SK-N-SH (cell line): ENCODE data around the gene FPR1. TPM values are rescaled to one million over a fixed set of nuclear protein-coding genes. Genes with fewer than 3 reads are reported as not detected.

Experiments used
- CTCF ChIA-PET: fragments of 300-600, 350-600 bp; formaldehyde crosslinking; extraction: SDS; loops from one replicate; lab custom pipeline; 2021; lab: Yijun Ruan, JAX
- POLR2A ChIA-PET: fragments of 350-600 bp; sonication (Branson Sonifier 250); formaldehyde crosslinking; extraction: SDS; loops from one replicate; lab custom pipeline; 2020; ENCODE audit warnings: antibody characterized with exemption, inconsistent platforms; lab: Yijun Ruan, JAX
- DNase-seq: peaks from one replicate; pipeline ENCODE4 v3.0.0; 2012
- H2AFZ ChIP-seq: fragments of 200-600 bp; sonication (generic); 2 replicates; pipeline ENCODE4 v1.8.1; 2016; ENCODE audit warnings: antibody characterized with exemption, mild to moderate bottlenecking, low read depth
- H3F3A ChIP-seq: fragments of 200-600 bp; sonication (generic); replicated peaks from 2 replicates; pipeline ENCODE3; 2016; ENCODE audit warnings: antibody characterized with exemption, mild to moderate bottlenecking; ENCODE audit not compliant: insufficient read depth
- H3K27ac ChIP-seq, 2 experiments: fragments of 200-500 bp in 1 of 2; fragments of 200-600 bp in 1 of 2; sonication (Bioruptor generic) in 1 of 2; sonication (generic), shearing (Covaris generic) in 1 of 2; 2 replicates each; pipeline versions ENCODE4 v1.5.1 to v1.6.1; 2014 to 2016; ENCODE audit warnings: low read depth in 2 of 2, inconsistent platforms in 1 of 2, low read length in 1 of 2, mild to moderate bottlenecking in 1 of 2, mixed read lengths in 1 of 2
- H3K27me3 ChIP-seq: fragments of 200-600 bp; sonication (generic), shearing (Covaris generic); 2 replicates; pipeline ENCODE4 v1.6.1; 2016; ENCODE audit warnings: mixed run types; ENCODE audit not compliant: insufficient read depth
- H3K36me3 ChIP-seq, 2 experiments: fragments of 200-500 bp in 1 of 2; fragments of 200-600 bp in 1 of 2; sonication (Bioruptor generic) in 1 of 2; sonication (generic) in 1 of 2; replicated peaks in 1 of 2; 2 replicates each; pipeline versions ENCODE3 to v1.5.1; 2014 to 2016; ENCODE audit warnings: low read length in 1 of 2, mild to moderate bottlenecking in 1 of 2; ENCODE audit not compliant: insufficient read depth in 2 of 2, control insufficient read depth in 1 of 2
- H3K4me1 ChIP-seq, 2 experiments: fragments of 200-500 bp in 1 of 2; fragments of 200-600 bp in 1 of 2; sonication (Bioruptor generic) in 1 of 2; sonication (generic), shearing (Covaris generic) in 1 of 2; 2 replicates each; pipeline versions ENCODE4 v1.5.1 to v1.6.1; 2014 to 2016; ENCODE audit warnings: low read depth in 1 of 2, low read length in 1 of 2, mixed run types in 1 of 2; ENCODE audit not compliant: insufficient read depth in 2 of 2, control insufficient read depth in 1 of 2
- H3K4me2 ChIP-seq: fragments of 200-600 bp; sonication (generic), shearing (Covaris generic); 2 replicates; pipeline ENCODE4 v1.6.1; 2017; ENCODE audit warnings: mixed run types
- H3K4me3 ChIP-seq, 2 experiments: fragments of 200-500 bp in 1 of 2; fragments of 200-600 bp in 1 of 2; sonication (Bioruptor generic) in 1 of 2; sonication (generic), shearing (Covaris generic) in 1 of 2; 2 replicates each; pipeline versions ENCODE4 v1.5.1 to v1.8.1; 2014 to 2016; ENCODE audit warnings: low read depth in 2 of 2, inconsistent platforms in 1 of 2, low read length in 1 of 2, mild to moderate bottlenecking in 1 of 2, mixed read lengths in 1 of 2, moderate library complexity in 1 of 2
- H3K79me2 ChIP-seq: fragments of 200-600 bp; sonication (generic); 2 replicates; pipeline ENCODE4 v1.8.1; 2017; ENCODE audit warnings: mild to moderate bottlenecking; ENCODE audit not compliant: insufficient read depth
- H3K9ac ChIP-seq: fragments of 200-600 bp; sonication (generic); 2 replicates; pipeline ENCODE4 v1.6.1; 2017; ENCODE audit warnings: mixed run types
- H3K9me2 ChIP-seq: fragments of 200-600 bp; sonication (generic); 2 replicates; pipeline ENCODE4 v1.6.1; 2017; ENCODE audit warnings: mixed run types
- H3K9me3 ChIP-seq: fragments of 200-600 bp; sonication (generic); 2 replicates; pipeline ENCODE4 v1.6.1; 2017; ENCODE audit warnings: mixed run types, mild to moderate bottlenecking, moderate library complexity
- H4K20me1 ChIP-seq: fragments of 200-600 bp; sonication (generic); 2 replicates; pipeline ENCODE4 v1.6.1; 2017; ENCODE audit warnings: mild to moderate bottlenecking, mixed run types; ENCODE audit not compliant: insufficient read depth
- CHD2 ChIP-seq: fragments of 150-350 bp; IDR thresholded peaks from 2 replicates; pipeline ENCODE4 v1.6.1; 2018; ENCODE audit warnings: low read length; ENCODE audit not compliant: partially characterized antibody
- ELF1 ChIP-seq: IDR thresholded peaks from 2 replicates; pipeline ENCODE4 v1.4.0; 2012
- EZH2phosphoT487 ChIP-seq: fragments of 200-600 bp; sonication (generic); IDR thresholded peaks from 2 replicates; pipeline ENCODE4 v1.6.1; 2017; ENCODE audit warnings: low read depth, mixed run types, mild to moderate bottlenecking, antibody characterized with exemption, moderate library complexity, borderline replicate concordance
- FOSL2 ChIP-seq: IDR thresholded peaks from 2 replicates; pipeline ENCODE4 v1.4.0; 2012; ENCODE audit warnings: low read depth, mild to moderate bottlenecking, moderate library complexity, borderline replicate concordance
- FOXJ3 ChIP-seq: sonication (generic); formaldehyde crosslinking; IDR thresholded peaks from 2 replicates; pipeline ENCODE4 v1.5.1; 2020; ENCODE audit warnings: mild to moderate bottlenecking, missing genetic modification reagents
- GABPA ChIP-seq: IDR thresholded peaks from 2 replicates; pipeline ENCODE4 v1.4.0; 2012; ENCODE audit warnings: low read depth, mild to moderate bottlenecking
- JUND ChIP-seq: IDR thresholded peaks from 2 replicates; pipeline ENCODE4 v1.4.0; 2012
- MAX ChIP-seq: IDR thresholded peaks from 2 replicates; pipeline ENCODE4 v1.4.0; 2012; ENCODE audit warnings: low read depth
- MEF2A ChIP-seq: IDR thresholded peaks from 2 replicates; pipeline ENCODE4 v1.4.0; 2012; ENCODE audit warnings: low read depth, borderline replicate concordance
- MXI1 ChIP-seq: IDR thresholded peaks from 2 replicates; pipeline ENCODE4 v1.6.1; 2012; ENCODE audit warnings: mild to moderate bottlenecking, low read depth, low read length, improper control_type of control experiment
- NFIC ChIP-seq: IDR thresholded peaks from 2 replicates; pipeline ENCODE4 v1.4.0; 2012; ENCODE audit warnings: borderline replicate concordance
- PBX3 ChIP-seq: IDR thresholded peaks from 2 replicates; pipeline ENCODE4; 2012
- POLR2AphosphoS5 ChIP-seq: IDR thresholded peaks from 2 replicates; pipeline ENCODE4 v1.6.1; 2012; ENCODE audit warnings: low read depth, low read length
- RCOR1 ChIP-seq: fragments of 150-350 bp; IDR thresholded peaks from 2 replicates; pipeline ENCODE4 v1.6.1; 2017; ENCODE audit warnings: antibody characterized with exemption, low read length
- SIN3A ChIP-seq: IDR thresholded peaks from 2 replicates; pipeline ENCODE4 v1.6.1; 2012; ENCODE audit warnings: low read depth, mild to moderate bottlenecking, low read length, moderate library complexity, borderline replicate concordance
- SMC3 ChIP-seq: IDR thresholded peaks from 2 replicates; pipeline ENCODE4 v1.6.1; 2012; ENCODE audit warnings: low read depth, low read length, improper control_type of control experiment
- TCF12 ChIP-seq: IDR thresholded peaks from 2 replicates; pipeline ENCODE4 v1.4.0; 2012
- WGBS: methylation state at CpG from one replicate; pipeline ENCODE4 v1.1.6; 2017; ENCODE audit warnings: low lambda C conversion rate; 5-methylcytosine and 5-hydroxymethylcytosine counted together
- polyA plus RNA-seq, 3 experiments: library from polyadenylated mRNA; depleted of rRNA; stranded (reverse); fragments of >200 nt; gene quantifications; 2 replicates each; pipeline ENCODE4 v1.2.3, GENCODE V29; 2012
- TF ChIP-seq, protein P1 (sequence below): IDR thresholded peaks from 2 replicates; pipeline ENCODE4 v1.6.1; 2012; ENCODE audit warnings: mild to moderate bottlenecking, low read depth, low read length, moderate library complexity
- TF ChIP-seq, protein P2 (sequence below): fragments of 200-600 bp; sonication (generic); IDR thresholded peaks from 2 replicates; pipeline ENCODE4 v1.6.1; 2017; ENCODE audit warnings: antibody characterized with exemption, mild to moderate bottlenecking, moderate library complexity
- TF ChIP-seq, protein P3 (sequence below): fragments of 150-350 bp; IDR thresholded peaks from 2 replicates; pipeline ENCODE4 v1.6.1; 2017; ENCODE audit warnings: antibody characterized with exemption, low read length, low read depth, borderline replicate concordance

The FPR1 gene
- polyA plus RNA-seq, 1 of the 3 experiments (the other 2 are of a cell fraction), result not detected

- no peak overlapping the region for H2AFZ ChIP-seq
- peak overlapping the region in 1 of 2 experiments; percentile 91; a peak in 2 of 4 replicates for H3K27ac ChIP-seq
- CTCF ChIA-PET, result interaction anchor here (2.1 to 2.4 kb wide), 2 partner anchors 12 to 18 kb away, joined by 7 to 9 read pairs; no protein-coding TSS in a partner anchor
- no peaks in the 10 kb centered on the region for H3K9me3 ChIP-seq
- peak overlapping the region in 1 of 2 experiments; percentile 18; a peak in 1 of 4 replicates for H3K4me3 ChIP-seq
- no peak for TF ChIP-seq TCF12
- no peak for TF ChIP-seq MAX
- no peak for TF ChIP-seq GABPA
- no peak for TF ChIP-seq SMC3
- TF ChIP-seq PBX3, result no peak
- TF ChIP-seq, protein P1, sequence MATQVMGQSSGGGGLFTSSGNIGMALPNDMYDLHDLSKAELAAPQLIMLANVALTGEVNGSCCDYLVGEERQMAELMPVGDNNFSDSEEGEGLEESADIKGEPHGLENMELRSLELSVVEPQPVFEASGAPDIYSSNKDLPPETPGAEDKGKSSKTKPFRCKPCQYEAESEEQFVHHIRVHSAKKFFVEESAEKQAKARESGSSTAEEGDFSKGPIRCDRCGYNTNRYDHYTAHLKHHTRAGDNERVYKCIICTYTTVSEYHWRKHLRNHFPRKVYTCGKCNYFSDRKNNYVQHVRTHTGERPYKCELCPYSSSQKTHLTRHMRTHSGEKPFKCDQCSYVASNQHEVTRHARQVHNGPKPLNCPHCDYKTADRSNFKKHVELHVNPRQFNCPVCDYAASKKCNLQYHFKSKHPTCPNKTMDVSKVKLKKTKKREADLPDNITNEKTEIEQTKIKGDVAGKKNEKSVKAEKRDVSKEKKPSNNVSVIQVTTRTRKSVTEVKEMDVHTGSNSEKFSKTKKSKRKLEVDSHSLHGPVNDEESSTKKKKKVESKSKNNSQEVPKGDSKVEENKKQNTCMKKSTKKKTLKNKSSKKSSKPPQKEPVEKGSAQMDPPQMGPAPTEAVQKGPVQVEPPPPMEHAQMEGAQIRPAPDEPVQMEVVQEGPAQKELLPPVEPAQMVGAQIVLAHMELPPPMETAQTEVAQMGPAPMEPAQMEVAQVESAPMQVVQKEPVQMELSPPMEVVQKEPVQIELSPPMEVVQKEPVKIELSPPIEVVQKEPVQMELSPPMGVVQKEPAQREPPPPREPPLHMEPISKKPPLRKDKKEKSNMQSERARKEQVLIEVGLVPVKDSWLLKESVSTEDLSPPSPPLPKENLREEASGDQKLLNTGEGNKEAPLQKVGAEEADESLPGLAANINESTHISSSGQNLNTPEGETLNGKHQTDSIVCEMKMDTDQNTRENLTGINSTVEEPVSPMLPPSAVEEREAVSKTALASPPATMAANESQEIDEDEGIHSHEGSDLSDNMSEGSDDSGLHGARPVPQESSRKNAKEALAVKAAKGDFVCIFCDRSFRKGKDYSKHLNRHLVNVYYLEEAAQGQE, result no peak
- TF ChIP-seq ELF1, result no peak
- no peak for TF ChIP-seq JUND
- no peak for TF ChIP-seq FOSL2
- no peak for TF ChIP-seq POLR2AphosphoS5
- TF ChIP-seq FOXJ3 (CRISPR knock-in tag), result no peak
- no peak for TF ChIP-seq MXI1
- TF ChIP-seq SIN3A, result no peak
- TF ChIP-seq NFIC, result no peak
- no peak for TF ChIP-seq MEF2A
- TF ChIP-seq EZH2phosphoT487, result no peak
- TF ChIP-seq, protein P2, sequence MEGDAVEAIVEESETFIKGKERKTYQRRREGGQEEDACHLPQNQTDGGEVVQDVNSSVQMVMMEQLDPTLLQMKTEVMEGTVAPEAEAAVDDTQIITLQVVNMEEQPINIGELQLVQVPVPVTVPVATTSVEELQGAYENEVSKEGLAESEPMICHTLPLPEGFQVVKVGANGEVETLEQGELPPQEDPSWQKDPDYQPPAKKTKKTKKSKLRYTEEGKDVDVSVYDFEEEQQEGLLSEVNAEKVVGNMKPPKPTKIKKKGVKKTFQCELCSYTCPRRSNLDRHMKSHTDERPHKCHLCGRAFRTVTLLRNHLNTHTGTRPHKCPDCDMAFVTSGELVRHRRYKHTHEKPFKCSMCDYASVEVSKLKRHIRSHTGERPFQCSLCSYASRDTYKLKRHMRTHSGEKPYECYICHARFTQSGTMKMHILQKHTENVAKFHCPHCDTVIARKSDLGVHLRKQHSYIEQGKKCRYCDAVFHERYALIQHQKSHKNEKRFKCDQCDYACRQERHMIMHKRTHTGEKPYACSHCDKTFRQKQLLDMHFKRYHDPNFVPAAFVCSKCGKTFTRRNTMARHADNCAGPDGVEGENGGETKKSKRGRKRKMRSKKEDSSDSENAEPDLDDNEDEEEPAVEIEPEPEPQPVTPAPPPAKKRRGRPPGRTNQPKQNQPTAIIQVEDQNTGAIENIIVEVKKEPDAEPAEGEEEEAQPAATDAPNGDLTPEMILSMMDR, result no peak
- no peak for TF ChIP-seq CHD2
- TF ChIP-seq RCOR1, result no peak
- TF ChIP-seq, protein P3, sequence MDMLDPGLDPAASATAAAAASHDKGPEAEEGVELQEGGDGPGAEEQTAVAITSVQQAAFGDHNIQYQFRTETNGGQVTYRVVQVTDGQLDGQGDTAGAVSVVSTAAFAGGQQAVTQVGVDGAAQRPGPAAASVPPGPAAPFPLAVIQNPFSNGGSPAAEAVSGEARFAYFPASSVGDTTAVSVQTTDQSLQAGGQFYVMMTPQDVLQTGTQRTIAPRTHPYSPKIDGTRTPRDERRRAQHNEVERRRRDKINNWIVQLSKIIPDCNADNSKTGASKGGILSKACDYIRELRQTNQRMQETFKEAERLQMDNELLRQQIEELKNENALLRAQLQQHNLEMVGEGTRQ, result no peak
- WGBS, result 21% methylated on average over 8 of the region's 8 CpGs
- H4K20me1 ChIP-seq, result no peaks in the 10 kb centered on the region
- H3K9me2 ChIP-seq, result no peaks in the 10 kb centered on the region
- peaks cover 10 to 36% of the 10 kb centered on the region in 2 experiments; a peak in 3 of 4 replicates for H3K4me1 ChIP-seq
- POLR2A ChIA-PET, result no interaction called here
- H3F3A ChIP-seq, result peaks cover 44% of the 10 kb centered on the region
- no peaks in the 10 kb centered on the region for H3K36me3 ChIP-seq
- H3K4me2 ChIP-seq, result peak overlapping the region; percentile 32
- H3K79me2 ChIP-seq, result no peaks in the 10 kb centered on the region; the same call in 1 of the 2 replicates
- DNase-seq, result no peak
- no peaks in the 10 kb centered on the region for H3K27me3 ChIP-seq
- peak overlapping the region; percentile 51 for H3K9ac ChIP-seq
Measured at GRCh38 chr19:51796195-51796679, 44.6 kb upstream of the FPR1 start.
